BLaER1 treated with 17β-estradiol and CSF1 and Interleukin-3, amounts not matched to agents 10 nM and 100 nM (cell line): Measurements from ENCODE around the gene FAR2.

ENCODE experiments used
- H3K27ac ChIP-seq, 11 experiments: shearing (Covaris generic); formaldehyde crosslinking; 2 replicates each; pipeline ENCODE4 v1.8.1; 2022
- H3K27me3 ChIP-seq, 11 experiments: shearing (Covaris generic); formaldehyde crosslinking; 2 replicates each; pipeline ENCODE4 v1.8.1; 2022
- H3K36me3 ChIP-seq, 11 experiments: shearing (Covaris generic); formaldehyde crosslinking; 2 replicates each; pipeline ENCODE4 v1.8.1; 2022
- H3K4me1 ChIP-seq, 10 experiments: shearing (Covaris generic); formaldehyde crosslinking; 2 replicates each; pipeline ENCODE4 v1.8.1; 2022
- H3K4me2 ChIP-seq, 11 experiments: shearing (Covaris generic); formaldehyde crosslinking; 2 replicates each; pipeline ENCODE4 v1.8.1; 2022
- H3K4me3 ChIP-seq, 10 experiments: shearing (Covaris generic); formaldehyde crosslinking; 2 replicates each; pipeline ENCODE4 v1.8.1; 2022
- H3K9ac ChIP-seq, 11 experiments: shearing (Covaris generic); formaldehyde crosslinking; 2 replicates each; pipeline ENCODE4 v1.8.1; 2022
- H3K9me3 ChIP-seq, 11 experiments: shearing (Covaris generic); formaldehyde crosslinking; replicated peaks in 1 of 11; 2 replicates each; pipeline ENCODE4 v1.8.1; 2022
- H4K20me1 ChIP-seq, 11 experiments: shearing (Covaris generic); formaldehyde crosslinking; 2 replicates each; pipeline ENCODE4 v1.8.1; 2022
- Cebpa-rat ChIP-seq, 11 experiments: shearing (Covaris generic); IDR thresholded peaks; 2 replicates each; pipeline ENCODE4 v1.8.1; 2022

FAR2 gene

DNA sequence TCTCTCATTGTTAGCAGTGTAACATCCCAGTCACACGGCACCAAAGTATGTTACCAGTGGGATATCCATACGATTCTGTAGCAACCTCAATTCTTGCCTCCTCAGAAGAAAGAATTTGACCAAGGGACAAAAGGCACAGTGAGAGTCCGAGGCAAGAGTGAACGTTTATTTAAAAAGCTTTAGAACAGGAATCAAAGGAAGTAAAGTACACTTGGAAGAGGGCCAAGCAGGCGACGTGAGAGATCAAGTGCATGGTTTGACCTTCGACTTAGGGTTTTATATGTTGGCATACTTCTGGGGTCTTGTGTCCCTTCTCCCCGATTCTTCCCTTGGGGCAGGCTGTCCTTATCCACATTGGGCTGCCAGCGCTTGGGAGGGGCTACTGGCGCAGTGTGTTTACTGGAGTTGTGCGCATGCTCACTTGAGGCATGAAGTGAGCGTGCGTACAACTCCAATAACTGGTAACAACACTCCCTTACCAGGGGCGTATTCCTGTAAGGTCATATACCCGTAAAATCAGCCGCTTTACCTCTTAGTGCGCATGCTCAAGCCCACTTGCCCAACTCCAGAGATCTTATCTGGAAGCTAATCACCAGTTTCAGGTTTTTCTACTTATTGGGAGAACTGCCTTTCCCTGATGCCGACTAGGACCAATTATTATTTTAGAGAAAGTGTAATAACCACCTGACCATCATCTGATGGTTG is 71.7 kb downstream of the FAR2 start:
- Histone ChIP-seq H3K36me3 (peaks cover 0 to 10% (median 0%) of the 10 kb centered on the region in 11 experiments; a peak in 3 of 22 replicates), H3K4me1 (peaks cover 16 to 32% (median 23%) of the 10 kb centered on the region in 10 experiments), H3K27me3 (peaks cover 0 to 4% (median 0%) of the 10 kb centered on the region in 11 experiments; a peak in 1 of 22 replicates), H3K27ac (no peak overlapping the region), H3K4me2 (no peak overlapping the region), H3K4me3 (no peak overlapping the region), H3K9me3 (peaks cover 0 to 19% (median 11%) of the 10 kb centered on the region in 11 experiments; a peak in 14 of 22 replicates), H3K9ac (no peak overlapping the region), H4K20me1 (no peaks in the 10 kb centered on the region)
- no peak for TF ChIP-seq Cebpa-rat (IDR thresholded peaks at IDR 0.05)

- no peak overlapping the region for H3K27ac ChIP-seq
- peaks cover 0 to 10% (median 0%) of the 10 kb centered on the region in 11 experiments; a peak in 3 of 22 replicates for H3K36me3 ChIP-seq
- H3K4me3 ChIP-seq = no peak overlapping the region
- no peak overlapping the region for H3K4me2 ChIP-seq
- H3K4me1 ChIP-seq = peaks cover 3 to 19% (median 10%) of the 10 kb centered on the region in 10 experiments
- H3K27me3 ChIP-seq = peaks cover 0 to 4% (median 0%) of the 10 kb centered on the region in 11 experiments; a peak in 1 of 22 replicates
- H3K9me3 ChIP-seq = peaks cover 0 to 19% (median 11%) of the 10 kb centered on the region in 11 experiments; a peak in 14 of 22 replicates
- no peak overlapping the region for H3K9ac ChIP-seq
- TF ChIP-seq Cebpa-rat (IDR thresholded peaks at IDR 0.05) = no peak
- H4K20me1 ChIP-seq = no peaks in the 10 kb centered on the region
Measured at GRCh38 chr12:29222200-29222599, 73.1 kb downstream of the FAR2 start.

DNA sequence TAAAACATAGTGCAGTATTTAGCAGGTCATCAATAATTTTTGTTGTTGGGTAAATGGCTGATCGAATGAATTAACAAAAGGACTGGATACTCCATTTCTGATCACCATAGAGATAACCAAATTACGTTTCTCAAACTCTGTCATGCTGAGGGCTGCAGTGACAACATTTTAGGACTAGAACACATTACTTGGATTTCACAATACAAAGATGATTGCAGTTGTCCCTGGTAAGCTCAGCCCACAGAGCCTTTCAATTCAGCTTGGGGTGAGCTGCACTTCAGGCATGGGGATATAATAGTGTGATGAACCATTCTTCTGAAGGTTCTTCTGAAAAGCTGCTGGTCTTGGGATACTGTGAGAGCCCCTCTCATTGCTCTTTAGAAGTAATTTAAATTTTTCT is 74.3 kb downstream of the FAR2 start:
- Histone ChIP-seq H3K4me2 (no peak overlapping the region), H3K4me3 (no peak overlapping the region), H3K9ac (no peak overlapping the region), H4K20me1 (no peaks in the 10 kb centered on the region), H3K27ac (no peak overlapping the region), H3K9me3 (peaks cover 0 to 19% (median 11%) of the 10 kb centered on the region in 11 experiments; a peak in 14 of 22 replicates), H3K27me3 (peaks cover 0 to 4% (median 0%) of the 10 kb centered on the region in 11 experiments; a peak in 1 of 22 replicates), H3K36me3 (peaks cover 0 to 10% (median 0%) of the 10 kb centered on the region in 11 experiments; a peak in 3 of 22 replicates), H3K4me1 (peaks cover 0 to 8% (median 0%) of the 10 kb centered on the region in 10 experiments; a peak in 1 of 20 replicates)
- TF ChIP-seq Cebpa-rat (IDR thresholded peaks at IDR 0.05) = no peak

DNA sequence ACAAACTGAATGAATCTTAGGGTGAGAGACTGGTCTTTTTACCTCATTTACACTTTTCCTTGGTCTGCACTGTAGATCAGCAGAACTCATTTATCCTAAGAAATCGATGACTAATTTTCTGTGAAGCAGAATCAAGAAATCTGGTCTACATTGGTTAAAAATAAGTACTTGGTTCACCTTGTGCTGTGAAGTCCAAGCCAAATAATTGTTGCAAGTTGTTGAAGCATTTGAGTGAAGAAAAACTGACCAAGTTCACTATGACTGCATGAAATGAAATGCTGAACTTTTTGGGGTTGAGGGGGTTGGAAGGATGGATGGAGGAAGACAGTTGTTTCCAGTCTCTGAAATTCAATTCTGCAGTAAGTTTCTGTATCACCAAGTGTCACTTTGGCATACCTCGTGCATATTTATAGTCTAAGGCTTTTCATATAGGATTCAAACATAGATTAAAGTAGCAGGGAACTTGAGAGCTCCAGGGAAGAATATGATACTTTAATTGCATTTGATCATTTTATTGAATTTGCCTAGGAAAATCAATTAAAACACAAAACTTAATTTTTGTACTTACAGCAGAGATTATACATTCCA is 75.0 kb downstream of the FAR2 start:
- no peak overlapping the region for H3K9ac ChIP-seq
- no peak for TF ChIP-seq Cebpa-rat (IDR thresholded peaks at IDR 0.05)
- peaks cover 0 to 10% (median 0%) of the 10 kb centered on the region in 11 experiments; a peak in 3 of 22 replicates for H3K36me3 ChIP-seq
- no peak overlapping the region for H3K27ac ChIP-seq
- no peak overlapping the region for H3K4me3 ChIP-seq
- no peaks in the 10 kb centered on the region for H4K20me1 ChIP-seq
- peaks cover 0 to 4% (median 0%) of the 10 kb centered on the region in 11 experiments; a peak in 1 of 22 replicates for H3K27me3 ChIP-seq
- peaks cover 0 to 8% (median 0%) of the 10 kb centered on the region in 10 experiments; a peak in 1 of 20 replicates for H3K4me1 ChIP-seq
- peaks cover 0 to 19% (median 11%) of the 10 kb centered on the region in 11 experiments; a peak in 14 of 22 replicates for H3K9me3 ChIP-seq
- no peak overlapping the region for H3K4me2 ChIP-seq

GRCh38 chr12:29224572-29224971 is 75.5 kb downstream of the FAR2 start:
- Histone ChIP-seq H3K4me1 (peaks cover 0 to 8% (median 0%) of the 10 kb centered on the region in 10 experiments; a peak in 1 of 20 replicates), H3K9ac (no peak overlapping the region), H3K27me3 (peaks cover 0 to 4% (median 0%) of the 10 kb centered on the region in 11 experiments; a peak in 1 of 22 replicates), H3K9me3 (peaks cover 0 to 19% (median 11%) of the 10 kb centered on the region in 11 experiments; a peak in 14 of 22 replicates), H4K20me1 (no peaks in the 10 kb centered on the region), H3K36me3 (peaks cover 0 to 13% (median 0%) of the 10 kb centered on the region in 11 experiments; a peak in 4 of 22 replicates), H3K27ac (no peak overlapping the region), H3K4me3 (no peak overlapping the region), H3K4me2 (no peak overlapping the region)
- TF ChIP-seq Cebpa-rat (IDR thresholded peaks at IDR 0.05) = no peak

- H3K4me3 ChIP-seq = no peak overlapping the region
- H3K9ac ChIP-seq = no peak overlapping the region
- TF ChIP-seq Cebpa-rat (IDR thresholded peaks at IDR 0.05) = no peak
- no peak overlapping the region; a peak in 1 of 22 replicates for H3K4me2 ChIP-seq
- H3K4me1 ChIP-seq = peaks cover 0 to 8% (median 0%) of the 10 kb centered on the region in 10 experiments; a peak in 1 of 20 replicates
- peaks cover 0 to 4% (median 0%) of the 10 kb centered on the region in 11 experiments; a peak in 1 of 22 replicates for H3K27me3 ChIP-seq
- H3K36me3 ChIP-seq = peaks cover 0 to 10% (median 0%) of the 10 kb centered on the region in 11 experiments; a peak in 4 of 22 replicates
- H3K9me3 ChIP-seq = peaks cover 0 to 19% (median 9%) of the 10 kb centered on the region in 11 experiments; a peak in 15 of 22 replicates
- H4K20me1 ChIP-seq = no peaks in the 10 kb centered on the region
- no peak overlapping the region for H3K27ac ChIP-seq
Measured at GRCh38 chr12:29225834-29226233, 76.8 kb downstream of the FAR2 start.

GRCh38 chr12:29226616-29227015 is 77.5 kb downstream of the FAR2 start:
- no peak overlapping the region for H3K4me2 ChIP-seq
- no peaks in the 10 kb centered on the region for H4K20me1 ChIP-seq
- H3K4me1 ChIP-seq = peaks cover 0 to 8% (median 0%) of the 10 kb centered on the region in 10 experiments; a peak in 1 of 20 replicates
- TF ChIP-seq Cebpa-rat (IDR thresholded peaks at IDR 0.05) = no peak
- H3K9me3 ChIP-seq = peaks cover 0 to 11% (median 4%) of the 10 kb centered on the region in 11 experiments; a peak in 8 of 22 replicates
- no peak overlapping the region for H3K27ac ChIP-seq
- H3K9ac ChIP-seq = no peak overlapping the region
- H3K4me3 ChIP-seq = no peak overlapping the region
- peaks cover 0 to 4% (median 0%) of the 10 kb centered on the region in 11 experiments; a peak in 1 of 22 replicates for H3K27me3 ChIP-seq
- H3K36me3 ChIP-seq = peaks cover 0 to 6% (median 0%) of the 10 kb centered on the region in 11 experiments; a peak in 2 of 22 replicates

GRCh38 chr12:29228474-29229157 is 79.5 kb downstream of the FAR2 start:
- H3K4me2 ChIP-seq = no peak overlapping the region
- H3K27ac ChIP-seq = no peak overlapping the region
- peaks cover 0 to 8% (median 0%) of the 10 kb centered on the region in 11 experiments; a peak in 1 of 22 replicates for H3K27me3 ChIP-seq
- H3K36me3 ChIP-seq = peaks cover 0 to 6% (median 0%) of the 10 kb centered on the region in 11 experiments; a peak in 1 of 22 replicates
- H4K20me1 ChIP-seq = no peaks in the 10 kb centered on the region
- H3K9ac ChIP-seq = no peak overlapping the region
- TF ChIP-seq Cebpa-rat (IDR thresholded peaks at IDR 0.05) = no peak
- no peak overlapping the region for H3K4me3 ChIP-seq
- peaks cover 0 to 3% (median 0%) of the 10 kb centered on the region in 11 experiments; a peak in 1 of 22 replicates for H3K9me3 ChIP-seq
- H3K4me1 ChIP-seq = peaks cover 0 to 8% (median 0%) of the 10 kb centered on the region in 10 experiments; a peak in 1 of 20 replicates
